Erythroblast (primary cell): ENCODE measurements around the gene KIFC3.

Source experiments
- GATA1 ChIP-seq: IDR thresholded peaks from 2 replicates; pipeline ENCODE4 v1.6.1; 2011; ENCODE audit warnings: low read depth, mild to moderate bottlenecking, control low read depth, low read length, moderate library complexity
- POLR2A ChIP-seq: IDR thresholded peaks from 2 replicates; pipeline ENCODE4 v1.6.1; 2011; ENCODE audit warnings: mild to moderate bottlenecking, low read length

- TF ChIP-seq POLR2A (no peak), GATA1 (no peak)
Observed at GRCh38 chr16:57798953-57799599, 3.2 kb downstream of the KIFC3 start.
